ENCODE data around the gene TMEM139. TPM values are rescaled to one million over a fixed set of nuclear protein-coding genes. Genes with fewer than 3 reads are reported as not detected.

TMEM139 gene
- total RNA-seq, 1 experiment from 2014 or later = 0.85 TPM

- Histone ChIP-seq H3K27ac (ENCODE audit: insufficient read length, low read depth, low read length) (no peak overlapping the region), H3K9me3 (ENCODE audit: control insufficient read depth, low read depth, low read length) (no peaks in the 10 kb centered on the region), H3K4ac (ENCODE audit: low read depth, low read length) (no peak overlapping the region), H3K79me2 (ENCODE audit: insufficient read depth, low read length) (no peaks in the 10 kb centered on the region), H2BK15ac (ENCODE audit: low read depth, low read length) (no peak overlapping the region), H2AFZ (ENCODE audit: low read length) (no peak overlapping the region), H4K20me1 (ENCODE audit: control insufficient read depth, insufficient read depth, insufficient read length) (no peaks in the 10 kb centered on the region), H3K23ac (ENCODE audit: insufficient read length, low read depth, low read length) (no peak overlapping the region), H2AK5ac (ENCODE audit: insufficient read length, low read length) (no peak overlapping the region), H3K14ac (ENCODE audit: insufficient read depth, low read length) (no peak overlapping the region), H4K8ac (replicated peaks; ENCODE audit: insufficient read length, low read depth, low read length) (no peak overlapping the region), H4K5ac (ENCODE audit: insufficient read length, low read depth, low read length) (no peak overlapping the region), H2BK12ac (ENCODE audit: insufficient read length, low read depth, low read length) (no peak overlapping the region), H3K27me3 (ENCODE audit: insufficient read depth, low read length) (no peaks in the 10 kb centered on the region), H2BK20ac (ENCODE audit: low read depth, low read length, poor library complexity, severe bottlenecking) (no peak overlapping the region), H3K79me1 (ENCODE audit: insufficient read depth, low read depth, low read length, poor library complexity, severe bottlenecking) (no peaks in the 10 kb centered on the region), H3K4me2 (ENCODE audit: insufficient read depth, insufficient read length, low read length) (no peak overlapping the region), H4K91ac (ENCODE audit: insufficient read length, low read depth, low read length) (no peak overlapping the region), H3K56ac (ENCODE audit: insufficient read length, low read depth, low read length) (no peak overlapping the region), H3K4me1 (ENCODE audit: insufficient read depth, low read length) (no peaks in the 10 kb centered on the region), H2BK5ac (ENCODE audit: insufficient read length, low read length) (no peak overlapping the region), H3K18ac (ENCODE audit: insufficient read length, low read depth, low read length) (no peak overlapping the region), H3T11ph (ENCODE audit: low read length) (no peak overlapping the region), H2BK120ac (ENCODE audit: low read depth, low read length, poor library complexity, severe bottlenecking) (no peak overlapping the region), H3K23me2 (ENCODE audit: insufficient read length, low read depth, low read length, poor library complexity, severe bottlenecking) (no peaks in the 10 kb centered on the region), H3K9ac (ENCODE audit: extremely low read depth, insufficient read length, low read length) (no peak overlapping the region)
- DNase-seq = no peak
- Mint-ChIP-seq H3K4me1 (no peaks in the 10 kb centered on the region), H3K9me3 (no peaks in the 10 kb centered on the region), H3K27ac (no peak overlapping the region), H3K36me3 (ENCODE audit: insufficient read depth in 1 of 3, low read depth in 3 of 3) (no peaks in the 10 kb centered on the region), H3K27me3 (ENCODE audit: low read depth) (peaks cover 8% of the 10 kb centered on the region), H3K4me3 (no peak overlapping the region)
- no CpG with 5 or more reads among the region's 1 CpG for WGBS (ENCODE audit: extremely low coverage, insufficient read length, low lambda C conversion rate)
- TF ChIP-seq CTCF (conservative IDR thresholded peaks at IDR 0.05) = no peak
These were observed 37.4 kb upstream of the TMEM139 start for GRCh38 chr7:143247372-143247771.
